HFF-Myc (cell line): Measurements from ENCODE around the gene CACNG3.

Experiments
- DNase-seq: peaks from one replicate; pipeline ENCODE4 v3.0.0-alpha.2; 2011; ENCODE audit warnings: low read depth; ENCODE audit errors: extremely low read depth
- H3K4me3 ChIP-seq: replicated peaks from 2 replicates; pipeline ENCODE4 v1.5.1; 2011; ENCODE audit warnings: low read depth, mild to moderate bottlenecking, control low read depth, low read length
- TF ChIP-seq, protein P1 (sequence below): IDR thresholded peaks from 2 replicates; pipeline ENCODE4 v1.5.1; 2012; ENCODE audit warnings: mild to moderate bottlenecking, low read depth, low read length, control low read depth; ENCODE audit errors: missing control alignments

Gene CACNG3

DNA sequence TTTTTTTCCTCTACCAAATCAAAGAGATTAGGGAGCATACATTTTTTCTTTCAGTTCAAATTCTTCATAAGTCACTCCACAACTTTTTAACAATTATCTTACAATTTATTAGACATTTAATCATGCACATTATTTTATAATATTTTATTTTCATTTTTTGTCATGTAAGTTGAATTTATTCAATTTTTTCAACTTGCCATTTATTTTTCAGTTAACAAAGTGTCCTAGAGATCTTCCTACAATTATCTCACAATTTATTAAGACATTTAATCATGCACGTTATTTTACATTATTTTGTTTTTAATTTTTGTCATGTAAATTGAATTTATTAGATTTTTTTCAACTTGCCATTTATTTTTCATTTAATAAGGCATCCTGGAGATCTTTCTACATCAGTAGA is 16.2 kb downstream of the CACNG3 start:
- TF ChIP-seq, protein P1, sequence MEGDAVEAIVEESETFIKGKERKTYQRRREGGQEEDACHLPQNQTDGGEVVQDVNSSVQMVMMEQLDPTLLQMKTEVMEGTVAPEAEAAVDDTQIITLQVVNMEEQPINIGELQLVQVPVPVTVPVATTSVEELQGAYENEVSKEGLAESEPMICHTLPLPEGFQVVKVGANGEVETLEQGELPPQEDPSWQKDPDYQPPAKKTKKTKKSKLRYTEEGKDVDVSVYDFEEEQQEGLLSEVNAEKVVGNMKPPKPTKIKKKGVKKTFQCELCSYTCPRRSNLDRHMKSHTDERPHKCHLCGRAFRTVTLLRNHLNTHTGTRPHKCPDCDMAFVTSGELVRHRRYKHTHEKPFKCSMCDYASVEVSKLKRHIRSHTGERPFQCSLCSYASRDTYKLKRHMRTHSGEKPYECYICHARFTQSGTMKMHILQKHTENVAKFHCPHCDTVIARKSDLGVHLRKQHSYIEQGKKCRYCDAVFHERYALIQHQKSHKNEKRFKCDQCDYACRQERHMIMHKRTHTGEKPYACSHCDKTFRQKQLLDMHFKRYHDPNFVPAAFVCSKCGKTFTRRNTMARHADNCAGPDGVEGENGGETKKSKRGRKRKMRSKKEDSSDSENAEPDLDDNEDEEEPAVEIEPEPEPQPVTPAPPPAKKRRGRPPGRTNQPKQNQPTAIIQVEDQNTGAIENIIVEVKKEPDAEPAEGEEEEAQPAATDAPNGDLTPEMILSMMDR, result no peak

DNA sequence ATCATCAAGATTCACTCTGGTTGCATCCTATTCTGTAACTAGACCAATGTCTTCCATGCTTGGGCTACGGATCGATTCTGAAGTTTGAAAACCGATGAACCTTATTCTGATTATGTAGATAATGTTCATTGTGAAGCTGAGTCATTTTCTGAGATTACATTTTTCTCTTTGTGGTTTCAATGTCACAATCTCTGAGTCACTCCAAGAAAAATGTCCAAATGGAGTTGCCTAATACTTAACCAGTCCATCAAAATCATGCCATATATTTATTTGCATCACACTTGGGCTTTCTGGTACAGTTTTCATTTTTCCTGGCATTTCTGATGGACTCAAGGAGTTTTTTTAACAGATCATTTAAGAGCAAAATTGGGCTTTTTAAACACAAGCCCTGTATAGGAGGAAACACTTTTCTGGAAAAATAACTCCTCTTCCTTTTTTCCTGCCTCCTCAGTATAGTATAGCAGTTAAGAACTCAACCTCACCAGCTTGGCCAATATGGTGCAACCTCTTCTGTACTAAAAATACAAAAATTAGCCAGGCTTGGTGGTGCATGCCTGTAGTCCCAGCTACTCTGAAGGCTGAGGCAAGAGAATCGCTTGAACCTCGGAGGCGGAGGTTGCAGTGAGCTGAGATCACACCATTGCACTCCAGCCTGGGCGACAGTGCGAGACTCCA is 17.5 kb downstream of the CACNG3 start:
- DNase-seq, result no peak
- TF ChIP-seq, protein P1, result no peak
- H3K4me3 ChIP-seq, result no peak overlapping the region

More for the DNA sequence above, 16.2 kb downstream of the CACNG3 start:
- no peak overlapping the region for H3K4me3 ChIP-seq
- DNase-seq, result no peak

DNA sequence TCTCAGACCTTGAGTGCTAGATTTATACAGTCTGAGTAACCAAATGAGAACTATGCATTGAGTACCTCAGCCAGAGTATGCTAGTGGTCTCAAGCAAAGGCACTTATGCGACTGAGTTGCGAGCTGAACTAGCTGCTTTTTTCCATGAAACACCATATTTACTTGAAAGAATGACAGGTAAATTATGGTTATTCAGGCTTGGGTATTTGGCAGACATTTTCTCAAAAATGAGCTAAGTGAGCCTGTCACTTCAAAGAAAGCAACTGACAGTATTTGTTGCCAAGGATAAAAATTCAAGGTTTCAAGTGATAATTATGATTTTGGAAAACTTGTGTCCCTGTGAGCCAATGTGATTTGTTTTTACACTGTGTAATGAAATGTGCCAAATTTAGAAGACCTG is 19.3 kb downstream of the CACNG3 start:
- no peak for DNase-seq
- H3K4me3 ChIP-seq, result no peak overlapping the region
- TF ChIP-seq, protein P1, result no peak

DNA sequence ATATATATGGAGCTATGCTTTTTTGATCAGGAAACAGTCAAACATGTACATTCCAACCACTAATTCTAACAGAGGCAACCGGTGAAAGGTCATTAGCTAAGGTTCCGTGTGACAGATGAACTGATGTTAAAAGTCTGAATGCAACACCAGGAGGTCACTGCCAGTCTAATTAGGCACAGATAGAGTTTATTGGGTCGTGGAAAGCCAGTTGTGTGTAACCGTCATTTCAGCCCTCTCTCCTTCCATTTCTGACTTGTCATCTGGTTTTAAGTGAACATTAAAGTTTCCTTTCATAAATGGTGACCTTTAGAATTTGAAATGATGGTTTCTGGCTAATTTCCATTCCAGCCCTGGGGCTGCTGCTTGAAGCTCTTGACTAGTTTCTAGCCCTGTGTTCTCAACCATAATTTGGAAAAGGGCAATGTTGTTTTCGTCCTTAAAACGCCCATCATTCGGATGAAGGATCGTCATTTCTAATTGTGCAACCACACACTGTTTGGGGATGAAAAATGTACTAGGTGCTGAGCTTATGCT is 23.9 kb downstream of the CACNG3 start:
- no peak overlapping the region for H3K4me3 ChIP-seq
- no peak for DNase-seq
- TF ChIP-seq, protein P1, result no peak

DNA sequence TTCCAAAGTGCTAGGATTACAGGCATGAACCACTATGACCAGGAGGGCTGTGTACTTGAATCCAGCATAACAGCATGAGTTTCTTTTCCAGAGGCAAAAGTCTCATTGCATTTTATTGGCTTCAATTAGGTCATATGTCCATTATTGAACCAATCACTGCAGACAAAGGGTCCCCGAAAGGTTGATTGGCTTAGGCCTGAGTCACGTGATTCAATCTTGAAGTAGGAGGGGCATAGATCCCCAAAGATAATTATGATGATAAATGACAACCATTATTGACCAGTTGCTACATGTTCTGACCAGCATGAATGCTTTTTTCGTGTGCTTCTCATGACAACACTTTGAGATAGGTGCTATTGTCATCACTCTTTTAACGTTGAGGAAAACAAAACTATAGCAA is 25.3 kb downstream of the CACNG3 start:
- no peak overlapping the region for H3K4me3 ChIP-seq
- TF ChIP-seq, protein P1, result no peak
- DNase-seq, result no peak

DNA sequence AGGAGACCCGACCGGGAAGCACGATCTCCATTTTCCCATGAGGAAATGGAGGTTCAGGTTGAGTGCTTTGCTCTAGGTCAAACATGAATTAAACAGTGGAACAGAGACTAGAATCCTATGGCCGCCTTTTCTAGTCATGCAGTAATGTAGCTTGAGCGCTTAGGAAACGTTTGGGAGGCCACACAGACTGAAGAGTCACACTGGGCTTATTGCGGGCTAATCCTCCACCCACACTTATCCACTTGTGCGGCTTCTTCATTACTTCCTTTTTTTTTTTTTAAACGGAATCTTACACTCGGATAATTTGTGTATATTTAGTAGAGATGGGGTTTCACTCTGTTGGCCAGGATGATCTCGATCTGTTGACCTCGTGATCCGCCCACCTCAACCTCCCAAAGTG is 26.0 kb downstream of the CACNG3 start:
- no peak for DNase-seq
- no peak overlapping the region for H3K4me3 ChIP-seq
- TF ChIP-seq, protein P1, result no peak

DNA sequence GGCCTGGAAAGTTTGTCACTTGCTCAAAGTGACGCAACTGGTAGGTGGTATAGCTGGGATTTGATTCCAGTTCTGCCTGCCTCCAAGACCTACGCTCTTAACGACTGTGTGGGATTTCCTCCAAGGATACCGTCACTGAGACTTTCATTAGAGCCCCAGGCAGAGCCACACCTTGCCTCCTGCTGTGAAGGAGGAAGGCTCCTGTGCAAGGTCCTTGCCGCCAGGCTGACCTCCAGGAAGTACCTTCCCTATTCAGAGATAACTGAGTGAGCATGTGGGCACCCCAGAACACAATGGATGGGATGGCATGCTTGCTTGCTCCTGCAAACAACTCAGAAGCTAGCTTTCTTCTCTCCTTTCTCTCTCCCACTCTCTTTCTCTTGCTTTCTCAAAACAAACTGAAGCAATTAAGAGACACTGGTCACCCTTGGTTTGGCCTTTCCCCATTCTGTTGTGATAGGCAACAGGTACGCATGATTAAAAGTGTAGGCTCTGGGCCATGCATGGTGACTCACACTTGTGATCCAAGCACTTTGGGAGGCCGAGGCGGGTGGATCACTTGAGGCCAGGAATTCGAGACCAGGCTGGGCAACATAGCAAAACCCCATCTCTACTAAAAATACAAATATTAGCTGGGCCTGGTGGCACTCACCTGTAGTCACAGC is 30.7 kb downstream of the CACNG3 start:
- H3K4me3 ChIP-seq, result no peak overlapping the region
- DNase-seq, result no peak
- TF ChIP-seq, protein P1, result no peak
